Stimulated activated naive B cell treated with anti-CD40 and anti-IgM and Interleukin-4, amounts not matched to agents 10 μg/mL and 1 μg/mL and 100 μg/mL, for 72 hours (primary cell): Measurements from ENCODE around the gene HCN4.
"Not testable (repeated sequence)": the region's sequence is repeated elsewhere in the genome, so short reads cannot be mapped to it uniquely, and the experiment has no call there.

Source experiments
- ATAC-seq, 2 donors: fragments of 150-1000 bp; cut with Tn5 transposase; replicated peaks; 2 replicates each; pipeline ENCODE4 v1.10.0; 2021; ENCODE audit warnings: moderate library complexity in 1 of 2
- DNase-seq: peaks from one replicate; pipeline ENCODE4 v3.0.0; 2021
- H3K27ac Mint-ChIP-seq: one replicate; pipeline ENCODE4 v1.8.0; 2022; ENCODE audit warnings: mild to moderate bottlenecking, mixed read lengths
- H3K27me3 Mint-ChIP-seq, 2 donors: one replicate each; pipeline ENCODE4 v1.8.0; 2022; ENCODE audit warnings: mixed read lengths in 2 of 2
- H3K36me3 Mint-ChIP-seq, 2 donors: one replicate each; pipeline ENCODE4 v1.8.0; 2022; ENCODE audit warnings: mixed read lengths in 2 of 2, mild to moderate bottlenecking in 1 of 2
- H3K4me1 Mint-ChIP-seq, 2 donors: one replicate each; pipeline ENCODE4 v1.8.0; 2022; ENCODE audit warnings: mixed read lengths in 2 of 2, mild to moderate bottlenecking in 1 of 2
- H3K4me3 Mint-ChIP-seq, 2 donors: one replicate each; pipeline ENCODE4 v1.8.0; 2022; ENCODE audit warnings: mild to moderate bottlenecking in 2 of 2, mixed read lengths in 2 of 2, moderate library complexity in 1 of 2
- H3K9me3 Mint-ChIP-seq, 2 donors: one replicate each; pipeline ENCODE4 v1.8.0; 2022; ENCODE audit warnings: mixed read lengths in 2 of 2, mild to moderate bottlenecking in 1 of 2

The HCN4 gene

DNA sequence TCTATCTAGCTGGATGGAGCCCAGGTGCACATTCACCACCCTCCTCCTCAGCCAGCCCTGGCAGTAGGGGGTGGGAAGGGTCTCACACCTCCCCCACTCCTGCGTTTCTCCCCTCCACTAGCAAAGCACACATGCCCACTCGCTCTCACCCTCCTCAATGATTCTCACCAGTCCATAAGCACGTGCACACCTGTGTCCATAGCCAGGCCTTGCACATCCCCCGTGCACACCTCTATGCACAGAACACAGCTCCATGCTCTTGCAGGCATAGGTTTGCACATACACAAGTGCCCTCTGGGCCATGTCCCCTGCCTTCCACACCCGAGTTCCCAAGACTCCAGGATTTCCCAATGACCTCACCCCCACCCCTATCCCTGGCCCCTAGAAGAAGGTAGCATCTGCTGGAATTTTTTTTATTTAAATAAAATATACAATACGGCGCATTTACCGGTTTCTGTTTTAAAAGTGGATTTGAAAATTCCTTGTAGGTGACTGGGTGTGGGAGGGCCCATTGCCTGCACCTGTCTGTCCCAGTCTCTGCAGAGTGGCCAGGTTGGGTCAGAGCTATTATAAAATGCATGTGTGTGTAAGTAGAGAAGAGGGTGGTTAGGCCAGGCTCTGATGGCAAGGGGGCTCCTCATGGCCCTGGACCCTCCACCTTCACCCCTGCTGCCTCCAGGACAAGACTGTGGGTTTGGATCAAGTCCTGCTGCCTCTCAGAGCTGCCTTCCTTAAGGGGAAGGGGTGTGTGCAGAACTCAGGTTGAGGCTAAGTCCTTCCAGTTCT lies 49.1 kb downstream of the HCN4 start:
- peaks cover 0 to 1% of the 10 kb centered on the region in 2 donors for H3K9me3 Mint-ChIP-seq
- peaks cover 24 to 34% of the 10 kb centered on the region in 2 donors for H3K4me1 Mint-ChIP-seq
- ATAC-seq (peak in 1 of 2 donors; percentile 4), DNase-seq (no peak)
- no peak overlapping the region for H3K27ac Mint-ChIP-seq
- no peaks in the 10 kb centered on the region for H3K36me3 Mint-ChIP-seq
- H3K4me3 Mint-ChIP-seq = peak overlapping the region; percentile 0 to 28
- peaks cover 10 to 12% of the 10 kb centered on the region in 2 donors for H3K27me3 Mint-ChIP-seq

DNA sequence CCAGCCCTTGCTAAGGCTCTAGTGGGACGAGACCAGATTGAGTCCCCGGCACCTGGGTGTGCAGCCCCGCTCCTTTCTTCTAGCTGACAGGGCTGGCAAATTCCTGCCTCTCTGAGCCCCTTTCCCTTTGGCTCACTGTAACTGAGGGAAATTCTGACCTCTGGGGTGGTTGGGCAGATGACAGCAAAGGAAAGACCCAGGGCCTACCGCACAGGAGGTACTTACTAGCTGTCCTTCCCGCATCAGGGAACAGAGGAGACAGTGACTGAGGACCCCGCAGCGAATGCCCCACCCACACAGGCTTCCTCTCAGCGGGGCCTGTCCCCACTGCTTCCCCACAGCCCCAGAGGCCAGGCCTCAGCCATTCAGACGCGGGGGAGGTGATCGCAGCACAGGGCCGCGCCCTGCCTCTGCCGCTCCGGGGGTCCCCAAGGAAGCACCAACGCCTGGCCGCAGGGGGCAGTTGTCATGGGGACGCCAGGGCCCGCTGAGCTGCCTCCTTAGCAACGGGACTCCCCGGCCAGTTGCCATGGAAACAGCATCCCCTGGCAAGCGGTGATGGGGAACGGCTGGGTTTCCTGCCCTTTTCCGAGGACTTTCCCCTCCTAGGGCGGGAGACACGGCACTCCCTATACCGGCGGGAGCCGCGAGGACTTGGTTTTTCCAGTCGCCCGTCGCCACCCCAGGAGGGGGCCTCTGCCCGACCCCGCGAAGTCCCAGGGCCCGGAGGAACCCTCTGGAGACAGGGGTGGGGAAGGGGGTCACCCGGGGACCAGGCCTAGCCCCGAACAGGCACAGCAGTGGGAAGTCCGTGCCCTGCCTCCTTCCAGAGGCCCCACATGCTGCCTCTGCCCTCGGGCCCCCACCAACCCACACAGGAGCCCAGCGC lies 50.1 kb downstream of the HCN4 start:
- Mint-ChIP-seq H3K27ac (peak overlapping the region; percentile 59), H3K4me1 (peaks cover 24 to 34% of the 10 kb centered on the region in 2 donors), H3K9me3 (peaks cover 0 to 1% of the 10 kb centered on the region in 2 donors), H3K27me3 (peaks cover 10 to 16% of the 10 kb centered on the region in 2 donors), H3K36me3 (no peaks in the 10 kb centered on the region), H3K4me3 (peak overlapping the region; percentile 55 to 69)
- ATAC-seq = peak; percentile 87 to 90
- DNase-seq = peak; percentile 83

DNA sequence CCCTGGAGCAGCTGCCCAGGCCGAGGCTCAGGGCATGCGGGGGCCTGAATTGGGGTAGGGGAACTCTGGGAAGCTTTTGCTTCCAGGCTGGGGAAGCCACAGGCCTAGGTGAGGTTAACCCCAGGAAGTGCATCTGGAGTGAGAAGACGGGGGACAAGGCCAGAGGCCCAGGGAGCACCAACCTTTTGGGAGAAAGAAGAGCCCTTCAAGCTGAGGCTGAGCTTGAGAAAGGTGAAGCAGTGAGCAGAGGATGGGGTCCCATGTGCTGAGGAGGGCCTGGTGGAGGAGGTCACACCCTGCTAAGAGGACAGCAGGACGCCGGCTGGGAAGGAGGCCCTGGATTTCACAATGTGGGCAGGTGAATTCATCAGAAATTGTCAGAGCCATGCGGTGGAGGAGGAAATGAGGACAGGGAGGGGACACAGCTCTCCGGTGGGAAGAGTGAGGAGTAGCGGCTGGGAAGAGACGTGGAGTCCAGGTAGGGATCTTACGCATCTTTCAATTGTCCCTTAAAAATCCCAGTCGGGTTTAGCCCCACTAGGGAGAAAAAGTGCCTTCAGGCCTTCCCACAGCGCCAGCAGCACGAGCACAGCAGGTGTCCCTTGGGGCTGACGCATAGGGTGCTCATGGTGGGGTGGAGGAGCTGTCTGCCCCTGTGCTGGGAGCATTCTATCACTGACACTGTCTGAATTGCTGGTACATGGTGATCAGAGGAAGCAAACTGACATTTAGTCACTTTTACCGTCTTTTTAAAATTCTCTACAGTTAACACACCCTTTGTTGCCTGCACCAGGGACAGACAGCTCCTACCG lies 50.9 kb downstream of the HCN4 start:
- Mint-ChIP-seq H3K27ac (peak overlapping the region; percentile 59), H3K4me3 (peak overlapping the region; percentile 55 to 69), H3K4me1 (peaks cover 24 to 34% of the 10 kb centered on the region in 2 donors), H3K9me3 (no peaks in the 10 kb centered on the region), H3K36me3 (no peaks in the 10 kb centered on the region), H3K27me3 (peaks cover 5 to 16% of the 10 kb centered on the region in 2 donors)
- DNase-seq (no peak), ATAC-seq (peak; percentile 36 to 41)

GRCh38 chr15:73313861-73314260 lies 54.9 kb downstream of the HCN4 start:
- Mint-ChIP-seq H3K27ac (no peak overlapping the region), H3K36me3 (no peaks in the 10 kb centered on the region), H3K27me3 (peaks cover 6 to 22% of the 10 kb centered on the region in 2 donors), H3K4me1 (peaks cover 14 to 23% of the 10 kb centered on the region in 2 donors), H3K9me3 (no peaks in the 10 kb centered on the region), H3K4me3 (no peak overlapping the region)
- no peak for ATAC-seq
- DNase-seq = no peak

DNA sequence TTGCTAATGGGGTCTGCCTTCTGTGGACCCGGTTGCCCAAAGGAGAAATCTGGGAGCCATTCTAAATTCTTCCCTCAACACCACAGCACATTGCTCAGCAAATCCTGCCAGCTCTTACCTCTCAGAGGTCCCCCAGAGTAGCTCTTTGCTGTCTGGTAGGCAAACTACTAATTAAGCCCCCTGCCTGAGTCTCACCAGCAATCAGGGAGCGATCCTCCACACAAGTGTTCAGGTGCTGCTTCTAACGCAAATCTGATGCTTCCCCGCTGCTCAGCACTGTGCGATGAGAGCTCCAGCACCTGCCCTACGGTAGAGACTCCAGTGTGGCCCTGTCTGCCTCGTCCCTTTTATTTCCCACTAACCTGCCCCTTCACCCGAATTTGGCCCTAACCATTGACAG lies 60.5 kb downstream of the HCN4 start:
- no peaks in the 10 kb centered on the region for H3K9me3 Mint-ChIP-seq
- DNase-seq (no peak), ATAC-seq (no peak)
- H3K27ac Mint-ChIP-seq = no peak overlapping the region
- H3K27me3 Mint-ChIP-seq = peaks cover 15 to 22% of the 10 kb centered on the region in 2 donors
- peaks cover 9 to 23% of the 10 kb centered on the region in 2 donors for H3K4me1 Mint-ChIP-seq
- no peak overlapping the region for H3K4me3 Mint-ChIP-seq
- no peaks in the 10 kb centered on the region for H3K36me3 Mint-ChIP-seq

DNA sequence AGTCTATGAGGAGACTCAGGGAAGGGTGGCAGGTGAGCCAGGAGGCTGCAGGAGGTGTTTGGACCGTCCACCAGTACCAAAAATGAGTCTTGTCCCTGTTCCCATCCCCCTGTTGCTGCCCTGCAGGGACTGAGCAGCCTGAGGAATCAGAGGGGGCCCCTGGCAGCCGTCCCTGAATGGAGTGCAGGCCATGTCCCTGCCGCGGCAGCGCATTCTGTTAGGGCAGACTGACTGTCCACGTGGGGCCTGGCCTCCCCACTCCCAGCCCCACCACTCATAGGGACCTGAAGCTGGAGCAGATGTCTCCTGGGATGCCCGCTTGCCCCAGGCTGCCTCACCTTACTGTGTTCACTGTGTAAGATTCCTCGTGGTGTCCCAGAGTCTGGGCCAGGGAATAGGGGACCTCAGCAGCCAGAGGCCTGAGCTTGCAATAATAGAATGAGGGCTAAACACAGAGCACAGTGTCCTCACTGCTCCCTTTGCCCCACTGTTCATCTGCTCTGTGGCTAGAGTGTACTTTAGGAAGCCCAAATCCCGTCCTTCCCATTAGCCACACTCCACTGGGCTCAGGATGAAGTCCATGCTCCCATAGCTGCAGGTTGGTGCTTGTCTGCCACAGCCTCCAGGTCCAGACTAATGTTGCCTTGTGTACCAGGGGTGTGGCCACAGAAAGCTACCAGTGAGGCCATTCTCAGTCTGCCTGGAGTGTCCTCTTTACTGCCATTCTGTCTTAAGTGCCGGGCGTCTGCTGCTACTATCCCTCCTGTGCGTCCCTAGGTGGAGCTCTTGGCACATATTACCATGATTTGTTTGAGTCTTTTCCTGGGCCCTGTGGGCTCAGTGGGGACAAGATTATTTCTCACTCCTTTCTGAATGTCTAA lies 63.2 kb downstream of the HCN4 start:
- H3K27ac Mint-ChIP-seq = no peak overlapping the region
- H3K4me1 Mint-ChIP-seq = peaks cover 9 to 19% of the 10 kb centered on the region in 2 donors
- peak; percentile 92 to 94 for ATAC-seq
- peaks cover 8 to 17% of the 10 kb centered on the region in 2 donors for H3K27me3 Mint-ChIP-seq
- no peaks in the 10 kb centered on the region for H3K36me3 Mint-ChIP-seq
- no peaks in the 10 kb centered on the region for H3K9me3 Mint-ChIP-seq
- peak; percentile 35 for DNase-seq
- H3K4me3 Mint-ChIP-seq = no peak overlapping the region

DNA sequence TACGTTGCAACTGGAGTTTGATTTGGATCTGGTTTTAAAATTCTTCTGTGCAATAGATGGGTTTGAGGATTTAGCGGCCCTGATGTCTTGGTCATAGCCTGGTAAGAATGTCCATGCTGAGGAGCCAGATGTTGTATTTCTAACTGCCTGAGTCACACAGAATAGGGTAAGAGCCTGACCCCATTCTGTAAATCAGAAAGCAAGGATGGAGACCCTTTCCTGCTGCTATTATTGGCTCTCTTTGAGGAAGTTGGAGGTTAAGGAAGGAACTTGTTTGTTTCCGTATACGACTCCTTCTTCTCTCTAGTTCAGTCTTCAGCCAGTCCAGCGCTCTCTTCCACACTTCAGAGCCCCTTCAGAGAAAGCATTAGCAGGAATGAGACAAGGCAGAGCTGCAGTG lies 65.1 kb downstream of the HCN4 start:
- no peak for DNase-seq
- Mint-ChIP-seq H3K4me3 (no peak overlapping the region), H3K27me3 (peaks cover 6 to 14% of the 10 kb centered on the region in 2 donors), H3K9me3 (no peaks in the 10 kb centered on the region), H3K27ac (no peak overlapping the region), H3K36me3 (no peaks in the 10 kb centered on the region), H3K4me1 (peaks cover 9 to 18% of the 10 kb centered on the region in 2 donors)
- ATAC-seq = no peak

DNA sequence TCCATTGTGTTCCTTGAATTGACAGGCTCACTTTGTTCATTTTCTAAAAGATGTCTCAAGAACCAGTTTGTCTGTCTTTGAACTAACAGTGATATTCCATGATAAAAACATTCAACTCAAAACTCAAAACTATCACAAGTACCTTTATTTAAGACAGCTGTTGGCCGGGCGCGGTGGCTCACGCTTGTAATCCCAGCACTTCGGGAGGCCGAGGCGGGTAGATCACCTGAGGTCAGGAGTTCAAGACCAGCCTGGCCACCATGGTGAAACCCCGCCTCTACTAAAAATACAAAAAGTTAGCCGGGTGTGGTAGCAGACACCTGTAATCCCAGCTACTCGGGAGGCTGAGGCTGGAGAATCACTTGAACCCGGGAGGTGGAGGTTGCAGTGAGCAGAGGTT lies 68.5 kb downstream of the HCN4 start:
- not testable (repeated sequence) for ATAC-seq, H3K27ac Mint-ChIP-seq, DNase-seq, H3K4me3 Mint-ChIP-seq, H3K9me3 Mint-ChIP-seq, H3K27me3 Mint-ChIP-seq, H3K36me3 Mint-ChIP-seq
- peaks cover 6 to 13% of the 10 kb centered on the region in 2 donors for H3K4me1 Mint-ChIP-seq

- Mint-ChIP-seq H3K9me3 (no peaks in the 10 kb centered on the region), H3K27me3 (peaks cover 0 to 6% of the 10 kb centered on the region in 2 donors), H3K4me1 (peaks cover 4 to 5% of the 10 kb centered on the region in 2 donors), H3K4me3 (no peak overlapping the region), H3K36me3 (no peaks in the 10 kb centered on the region), H3K27ac (no peak overlapping the region)
- DNase-seq (no peak), ATAC-seq (no peak)
Observed at GRCh38 chr15:73298522-73299245, 70.1 kb downstream of the HCN4 start.

- Mint-ChIP-seq H3K9me3 (no peaks in the 10 kb centered on the region), H3K27ac (no peak overlapping the region), H3K27me3 (peaks cover 0 to 11% of the 10 kb centered on the region in 2 donors), H3K36me3 (no peaks in the 10 kb centered on the region), H3K4me1 (no peaks in the 10 kb centered on the region), H3K4me3 (no peak overlapping the region)
- no peak for ATAC-seq
- no peak for DNase-seq
Observed at GRCh38 chr15:73296609-73297353, 72.0 kb downstream of the HCN4 start.

DNA sequence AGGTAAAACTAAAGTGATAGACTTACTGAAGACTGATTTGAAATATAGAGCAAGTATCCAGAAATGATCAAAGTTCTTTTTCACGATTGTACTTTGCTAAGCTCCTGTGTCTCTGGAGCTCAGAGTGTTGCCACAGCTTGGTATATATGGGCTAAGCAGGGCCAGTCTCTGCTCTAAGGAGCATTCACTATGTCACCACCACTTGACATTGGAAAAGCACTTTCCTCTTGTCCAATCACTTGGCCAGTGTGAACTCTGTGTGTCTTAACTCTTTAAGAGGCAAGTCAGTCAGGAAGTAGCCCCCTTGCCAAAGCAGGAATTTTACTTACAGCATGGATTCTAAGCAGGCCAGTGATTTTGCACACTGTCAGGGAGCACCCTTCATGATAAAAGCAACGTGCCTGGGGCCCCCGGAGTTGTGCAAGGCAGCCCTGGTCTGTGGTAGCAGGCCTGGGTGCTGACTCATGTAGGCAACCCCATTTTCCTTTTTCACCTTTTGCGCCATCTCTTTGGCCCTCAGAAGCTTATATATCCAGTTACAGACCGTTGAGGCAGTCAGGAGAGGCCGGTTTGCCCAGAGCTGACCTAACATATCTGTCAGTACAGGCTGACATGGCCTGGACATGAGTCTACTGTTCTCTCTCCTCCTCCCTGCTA lies 73.0 kb downstream of the HCN4 start:
- peaks cover 0 to 11% of the 10 kb centered on the region in 2 donors for H3K27me3 Mint-ChIP-seq
- no peak overlapping the region for H3K4me3 Mint-ChIP-seq
- no peak overlapping the region for H3K27ac Mint-ChIP-seq
- H3K9me3 Mint-ChIP-seq = no peaks in the 10 kb centered on the region
- H3K4me1 Mint-ChIP-seq = no peaks in the 10 kb centered on the region
- no peaks in the 10 kb centered on the region for H3K36me3 Mint-ChIP-seq
- DNase-seq (no peak), ATAC-seq (no peak)

DNA sequence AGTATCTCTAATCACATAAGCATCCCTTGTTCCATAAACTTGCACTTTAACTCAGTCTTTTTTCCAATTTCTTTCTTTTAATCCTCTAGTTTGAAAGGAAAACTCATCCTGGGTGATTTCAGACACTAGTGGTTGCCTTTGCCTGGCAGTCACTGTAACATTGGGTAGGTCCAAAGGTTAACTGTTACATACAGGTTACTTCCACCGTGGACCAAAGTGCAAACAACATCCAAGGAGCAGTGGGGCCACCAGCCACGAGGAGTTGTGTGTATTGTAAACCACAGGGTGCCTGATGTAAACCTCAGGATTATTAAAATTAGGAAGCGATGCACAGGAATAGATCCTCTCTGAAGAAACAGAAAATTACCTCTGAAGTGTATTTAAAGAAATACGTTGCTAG lies 75.0 kb downstream of the HCN4 start:
- no peak overlapping the region for H3K27ac Mint-ChIP-seq
- peaks cover 0 to 11% of the 10 kb centered on the region in 2 donors for H3K27me3 Mint-ChIP-seq
- no peaks in the 10 kb centered on the region for H3K36me3 Mint-ChIP-seq
- DNase-seq (no peak), ATAC-seq (no peak)
- no peak overlapping the region for H3K4me3 Mint-ChIP-seq
- H3K4me1 Mint-ChIP-seq = no peaks in the 10 kb centered on the region
- H3K9me3 Mint-ChIP-seq = no peaks in the 10 kb centered on the region
